Adrenal gland (tissue), 5 donors: ENCODE data around the gene FAM174C.

Experiments used
- POLR2A ChIP-seq, 2 donors: fragments of 450-650 bp; IDR thresholded peaks; one replicate each; pipeline ENCODE4 v1.6.1; 2017; ENCODE audit warnings: antibody characterized with exemption in 2 of 2, mild to moderate bottlenecking in 2 of 2, moderate library complexity in 1 of 2
- TF ChIP-seq, protein P1 (sequence below), 6 experiments: fragments of 450-650 bp in 4 of 6; fragments of 200-600 bp in 2 of 6; sonication (generic) in 1 of 6; IDR thresholded peaks; 1 replicate in 5 of 6; 2 replicates in 1 of 6; pipeline versions ENCODE4 v1.5.1 to v1.8.0; 2016 to 2021; ENCODE audit warnings: antibody characterized with exemption in 6 of 6, mild to moderate bottlenecking in 2 of 6, moderate library complexity in 1 of 6
- donor health status: DM: no; HTN: no; CAD: no.

DNA sequence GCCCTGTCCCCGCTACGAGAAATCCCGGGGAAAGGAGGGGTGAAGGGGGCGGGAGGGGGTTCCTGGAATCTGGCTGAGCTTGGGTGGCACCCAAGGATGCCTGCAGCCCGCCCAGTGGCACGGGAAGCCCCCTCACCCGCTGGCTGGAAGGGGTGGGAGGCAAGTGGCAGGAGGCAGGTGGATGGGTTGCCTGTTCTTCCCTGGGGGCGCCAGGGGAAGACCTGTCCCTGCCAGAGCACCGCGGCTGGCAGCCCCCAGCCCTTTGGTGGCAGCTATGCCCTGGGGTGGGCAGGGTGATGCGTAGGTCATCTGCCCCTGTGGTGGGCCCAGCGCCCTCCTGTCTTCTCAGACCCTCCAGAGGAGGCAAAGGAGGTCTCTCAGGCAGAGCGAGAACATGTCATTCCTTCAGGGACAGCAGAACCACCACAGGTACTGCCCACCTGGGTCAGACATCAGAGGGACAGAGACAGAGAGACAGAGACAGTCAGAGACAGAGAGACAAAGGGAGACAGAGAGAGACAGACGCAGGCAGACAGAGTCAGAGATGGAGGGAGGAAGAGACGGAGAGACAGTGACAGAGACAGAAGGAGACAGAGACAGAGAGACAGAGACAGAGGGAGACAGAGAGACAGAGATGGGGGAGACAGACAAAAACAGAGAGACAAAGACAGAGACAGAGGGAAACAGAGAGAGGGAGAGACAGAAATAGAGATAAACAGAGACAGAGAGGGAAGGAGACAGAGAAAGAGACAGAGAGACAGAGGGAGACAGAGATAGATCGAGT is 47.1 kb downstream of the FAM174C start:
- TF ChIP-seq, protein P1, sequence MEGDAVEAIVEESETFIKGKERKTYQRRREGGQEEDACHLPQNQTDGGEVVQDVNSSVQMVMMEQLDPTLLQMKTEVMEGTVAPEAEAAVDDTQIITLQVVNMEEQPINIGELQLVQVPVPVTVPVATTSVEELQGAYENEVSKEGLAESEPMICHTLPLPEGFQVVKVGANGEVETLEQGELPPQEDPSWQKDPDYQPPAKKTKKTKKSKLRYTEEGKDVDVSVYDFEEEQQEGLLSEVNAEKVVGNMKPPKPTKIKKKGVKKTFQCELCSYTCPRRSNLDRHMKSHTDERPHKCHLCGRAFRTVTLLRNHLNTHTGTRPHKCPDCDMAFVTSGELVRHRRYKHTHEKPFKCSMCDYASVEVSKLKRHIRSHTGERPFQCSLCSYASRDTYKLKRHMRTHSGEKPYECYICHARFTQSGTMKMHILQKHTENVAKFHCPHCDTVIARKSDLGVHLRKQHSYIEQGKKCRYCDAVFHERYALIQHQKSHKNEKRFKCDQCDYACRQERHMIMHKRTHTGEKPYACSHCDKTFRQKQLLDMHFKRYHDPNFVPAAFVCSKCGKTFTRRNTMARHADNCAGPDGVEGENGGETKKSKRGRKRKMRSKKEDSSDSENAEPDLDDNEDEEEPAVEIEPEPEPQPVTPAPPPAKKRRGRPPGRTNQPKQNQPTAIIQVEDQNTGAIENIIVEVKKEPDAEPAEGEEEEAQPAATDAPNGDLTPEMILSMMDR (IDR thresholded peaks at IDR 0.05): no peak
- TF ChIP-seq POLR2A (IDR thresholded peaks at IDR 0.05): no peak
